ENCODE data around the gene ATXN7.

The ATXN7 gene

DNA sequence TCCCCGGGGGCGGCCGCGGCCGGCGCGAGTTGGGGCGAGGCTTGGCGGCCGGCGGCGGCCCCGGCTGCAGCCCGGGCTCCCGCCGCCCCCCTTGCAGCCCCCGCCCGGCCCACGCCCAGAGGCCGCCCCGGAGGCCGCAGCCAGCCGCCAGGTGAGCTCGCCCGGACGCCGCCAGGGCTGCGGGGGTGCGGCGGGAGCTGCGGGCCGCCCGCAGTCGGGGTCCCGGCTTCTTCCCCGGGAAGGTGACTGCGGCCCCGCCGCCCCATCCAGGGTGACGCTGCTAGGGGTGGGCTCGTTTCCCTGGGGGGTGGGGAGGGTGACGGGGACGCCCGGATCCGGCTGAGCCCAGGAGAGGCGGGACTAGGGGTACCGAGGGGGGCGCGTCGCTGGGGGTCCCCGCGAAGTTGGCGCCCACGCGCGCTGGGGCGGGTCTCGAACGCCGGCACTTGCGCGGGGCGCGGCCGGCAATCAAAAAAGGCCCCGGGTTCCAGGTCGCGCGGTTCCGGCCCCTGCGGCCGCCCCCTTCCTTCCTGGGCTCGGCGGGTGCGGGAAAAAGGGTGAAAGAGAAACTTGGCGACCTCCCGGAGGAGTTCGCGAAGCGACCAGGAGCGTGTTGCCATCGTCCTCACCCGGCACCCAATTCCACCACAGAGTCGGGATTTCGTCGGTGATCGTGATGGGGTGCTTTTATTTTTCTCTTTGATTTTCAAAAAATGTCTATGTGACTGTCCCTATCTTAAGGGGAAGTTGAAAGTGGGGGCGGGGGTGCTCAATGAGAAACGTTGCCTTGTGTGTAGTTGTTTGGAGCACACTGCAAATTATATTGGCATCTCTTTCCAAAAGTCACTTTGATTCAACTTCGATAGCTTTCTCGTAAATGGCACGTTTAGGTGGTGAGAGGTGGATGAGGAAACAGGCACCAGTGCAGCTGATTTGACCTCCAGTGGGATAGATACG lies 619 bp downstream of the ATXN7 start:
- DNase-seq: no peak

DNA sequence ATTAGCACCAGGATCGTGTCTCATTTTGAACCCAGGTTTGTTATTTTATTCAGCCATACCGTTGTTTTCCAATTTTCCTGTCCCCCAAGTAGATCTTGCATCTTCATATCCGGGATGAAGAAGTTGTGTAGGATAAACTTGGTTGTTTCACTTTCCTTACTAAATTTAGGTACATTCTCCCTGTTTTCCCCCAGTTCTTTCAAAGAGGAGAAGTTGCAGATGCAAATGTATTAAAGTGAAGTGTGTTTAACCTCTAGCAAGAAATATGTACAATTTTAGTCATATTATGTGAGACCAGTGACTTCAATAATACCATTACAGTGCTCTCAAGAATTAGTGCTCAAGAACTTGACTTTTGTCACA lies 1.3 kb downstream of the ATXN7 start:
- no peak for DNase-seq

DNA sequence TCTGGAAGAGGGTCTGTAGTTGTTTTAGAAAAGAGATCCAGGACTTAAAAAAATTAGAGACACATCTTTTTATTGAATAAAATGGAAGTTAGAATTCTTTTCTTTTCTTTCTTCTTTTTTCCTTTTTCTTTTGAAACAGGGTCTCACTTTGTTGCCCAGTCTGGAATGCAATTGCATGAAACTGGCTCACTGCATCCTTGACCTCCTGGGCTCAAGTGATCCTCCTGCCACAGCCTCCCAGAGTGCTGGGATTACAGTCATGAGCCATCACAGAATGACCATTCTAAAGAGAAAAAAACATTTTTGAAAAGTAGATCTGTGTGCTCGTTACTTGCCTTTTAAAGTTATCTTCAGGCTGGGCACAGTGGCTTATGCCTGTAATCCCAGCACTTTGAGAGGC lies 3.6 kb downstream of the ATXN7 start:
- DNase-seq: no peak

GRCh38 chr3:63869940-63870614 lies 6.4 kb downstream of the ATXN7 start:
- no peak for DNase-seq

GRCh38 chr3:63870615-63871005 lies 6.9 kb downstream of the ATXN7 start:
- no peak for DNase-seq

DNA sequence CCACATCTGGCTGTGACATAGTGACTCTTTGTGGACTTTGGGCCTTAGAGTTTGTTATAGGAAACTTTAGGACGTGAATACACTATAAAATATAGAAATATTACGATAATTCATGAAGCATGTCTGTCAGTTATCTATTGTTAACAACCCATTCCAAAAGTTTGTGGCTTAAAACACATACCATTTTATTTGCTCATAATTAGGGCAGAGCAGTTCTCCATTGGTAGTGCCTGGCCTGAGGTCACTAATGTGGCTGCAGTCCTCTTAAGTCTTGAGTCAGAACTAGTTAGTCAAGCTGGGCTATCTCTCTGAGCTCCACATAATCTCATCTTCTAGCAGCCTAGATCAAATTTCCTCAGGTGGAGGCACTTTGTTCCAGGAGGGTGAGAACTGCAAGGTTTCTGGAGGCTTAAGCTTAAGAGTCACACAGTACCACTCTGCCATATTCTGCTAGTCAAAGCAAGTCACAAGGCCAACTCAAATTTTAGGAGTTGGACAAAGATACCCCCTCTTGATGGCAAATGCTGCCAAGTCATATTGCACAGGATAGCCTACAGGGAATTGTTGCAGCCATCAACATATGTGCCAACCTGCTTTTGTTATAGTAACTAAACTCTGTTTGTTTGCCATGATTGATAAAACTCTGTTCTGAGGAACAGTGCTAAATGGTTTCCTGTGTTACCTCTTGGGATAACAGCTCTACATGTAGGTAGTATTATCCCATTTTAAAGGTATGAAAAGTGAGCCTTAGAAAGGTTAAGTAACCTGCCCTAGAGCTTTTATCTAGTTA lies 8.7 kb downstream of the ATXN7 start:
- no peak for DNase-seq

- no peak for DNase-seq
These were observed 11.1 kb downstream of the ATXN7 start for GRCh38 chr3:63874769-63875168.

GRCh38 chr3:63875510-63875909 lies 11.8 kb downstream of the ATXN7 start:
- no peak for DNase-seq

DNA sequence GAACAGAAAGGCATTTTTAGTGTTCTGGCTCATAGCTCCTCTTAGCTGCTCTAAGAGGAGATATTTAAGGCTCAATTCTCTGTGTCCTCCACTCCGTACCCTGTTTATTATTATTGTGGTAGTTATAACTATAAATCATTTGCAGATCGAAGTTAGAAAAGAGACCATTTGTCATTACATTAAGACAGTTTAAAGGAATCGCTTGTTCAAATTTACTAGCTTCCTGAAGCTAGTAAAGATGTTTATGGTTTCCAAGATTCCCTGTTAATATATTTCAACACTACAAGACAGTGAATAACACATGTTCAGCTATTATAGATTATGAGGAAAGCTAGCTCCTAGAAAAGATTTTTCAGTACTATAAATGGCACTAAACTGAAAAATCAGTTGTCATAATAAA lies 12.6 kb downstream of the ATXN7 start:
- no peak for DNase-seq

GRCh38 chr3:63877737-63878393 lies 14.2 kb downstream of the ATXN7 start:
- no peak for DNase-seq

- DNase-seq: no peak
These were observed 14.9 kb downstream of the ATXN7 start for GRCh38 chr3:63878394-63879060.

DNA sequence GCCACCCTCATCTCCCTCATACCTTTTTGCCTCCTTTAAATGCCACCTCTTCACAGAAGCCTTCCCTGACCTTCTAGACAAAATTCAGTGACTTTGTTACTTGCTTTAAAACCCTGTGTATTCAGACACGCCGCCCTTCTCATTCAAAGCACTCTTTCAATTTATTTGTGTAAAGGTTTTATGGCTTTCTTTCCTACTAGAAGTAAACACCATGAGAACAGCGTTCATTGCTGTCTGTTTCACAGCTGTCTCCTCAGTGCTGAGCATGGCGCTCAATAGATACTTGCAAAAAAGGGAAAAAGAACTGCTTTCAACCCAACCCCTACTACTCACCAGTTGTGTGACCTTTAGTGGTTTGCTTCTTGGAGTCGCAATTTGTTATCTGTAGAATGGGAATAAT lies 17.0 kb downstream of the ATXN7 start:
- no peak for DNase-seq

DNA sequence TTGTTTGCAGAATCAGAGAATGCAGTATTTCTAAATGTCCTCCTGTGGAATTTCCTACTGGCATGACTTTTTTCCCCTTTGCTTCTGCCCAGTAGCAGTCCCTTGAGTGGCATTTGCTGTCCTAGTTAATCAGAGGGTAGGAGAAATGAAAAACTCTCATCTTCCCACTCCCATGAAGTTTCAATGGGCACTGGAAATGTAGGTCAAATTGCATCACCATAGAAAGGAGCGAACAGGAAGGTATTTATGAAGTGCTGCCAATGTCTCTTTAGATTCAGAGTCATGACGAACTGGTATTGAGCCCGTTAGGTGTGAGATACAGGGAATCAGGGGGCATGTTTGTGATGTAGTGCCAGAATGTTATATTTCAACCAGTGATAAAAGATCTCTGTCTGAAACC lies 23.2 kb downstream of the ATXN7 start:
- no peak for DNase-seq

DNA sequence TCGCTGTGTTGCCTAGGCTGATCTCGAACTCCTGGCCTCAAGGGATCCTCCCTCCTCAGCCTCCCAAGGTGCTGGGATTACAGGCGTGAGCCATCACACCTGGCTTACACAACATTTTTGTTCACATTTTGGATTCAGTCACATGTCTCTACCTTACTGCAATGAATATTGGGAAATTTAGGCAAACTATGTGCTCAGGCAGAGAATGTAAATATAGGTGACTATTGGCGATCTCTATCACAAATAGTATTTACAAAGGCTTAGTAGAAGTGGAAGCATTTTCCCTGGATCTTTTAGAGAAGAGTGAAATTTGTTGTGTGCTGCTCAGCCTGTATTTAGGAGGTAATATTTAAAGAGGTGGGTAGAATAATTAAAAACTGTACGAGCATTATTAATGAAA lies 27.9 kb downstream of the ATXN7 start:
- DNase-seq: no peak

- no peak for DNase-seq
These were observed 29.2 kb downstream of the ATXN7 start for GRCh38 chr3:63892773-63893352.

DNA sequence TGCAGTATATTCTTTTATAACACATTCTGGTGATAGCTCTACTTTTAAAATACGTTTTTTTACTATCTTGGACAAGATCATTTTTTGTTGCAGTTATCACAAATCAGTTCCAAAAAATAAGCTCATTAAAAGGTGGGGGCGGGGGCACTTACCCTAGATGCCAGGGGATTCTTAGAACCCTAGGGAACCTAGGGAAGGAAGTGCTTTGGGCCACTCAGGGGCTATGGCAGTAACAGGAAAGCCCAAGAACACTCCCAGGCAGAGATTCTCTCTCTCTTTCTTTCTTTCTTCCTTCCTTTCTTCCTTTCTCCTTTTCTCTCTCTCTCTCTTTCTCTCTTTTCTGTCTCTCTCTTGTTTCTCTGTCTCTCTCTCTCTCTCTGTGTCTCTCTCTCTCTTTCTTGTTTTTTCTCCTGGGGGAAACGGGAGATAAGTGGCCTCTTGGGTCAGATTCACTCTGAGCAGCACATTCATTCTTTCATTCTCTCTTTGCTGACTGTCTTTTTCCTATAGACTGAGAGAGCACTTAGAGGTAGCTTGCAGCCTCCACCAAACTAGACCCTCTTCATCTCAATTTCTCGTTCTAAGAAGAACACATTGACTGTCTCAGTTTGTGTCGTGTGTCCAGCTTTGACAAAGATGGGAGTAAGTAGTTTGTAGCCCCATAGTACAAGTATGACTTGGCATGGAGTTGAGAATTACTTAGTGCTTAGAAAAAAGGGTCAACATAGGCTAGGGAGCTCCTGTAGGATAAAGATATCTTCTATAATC lies 31.9 kb downstream of the ATXN7 start:
- DNase-seq: no peak

DNA sequence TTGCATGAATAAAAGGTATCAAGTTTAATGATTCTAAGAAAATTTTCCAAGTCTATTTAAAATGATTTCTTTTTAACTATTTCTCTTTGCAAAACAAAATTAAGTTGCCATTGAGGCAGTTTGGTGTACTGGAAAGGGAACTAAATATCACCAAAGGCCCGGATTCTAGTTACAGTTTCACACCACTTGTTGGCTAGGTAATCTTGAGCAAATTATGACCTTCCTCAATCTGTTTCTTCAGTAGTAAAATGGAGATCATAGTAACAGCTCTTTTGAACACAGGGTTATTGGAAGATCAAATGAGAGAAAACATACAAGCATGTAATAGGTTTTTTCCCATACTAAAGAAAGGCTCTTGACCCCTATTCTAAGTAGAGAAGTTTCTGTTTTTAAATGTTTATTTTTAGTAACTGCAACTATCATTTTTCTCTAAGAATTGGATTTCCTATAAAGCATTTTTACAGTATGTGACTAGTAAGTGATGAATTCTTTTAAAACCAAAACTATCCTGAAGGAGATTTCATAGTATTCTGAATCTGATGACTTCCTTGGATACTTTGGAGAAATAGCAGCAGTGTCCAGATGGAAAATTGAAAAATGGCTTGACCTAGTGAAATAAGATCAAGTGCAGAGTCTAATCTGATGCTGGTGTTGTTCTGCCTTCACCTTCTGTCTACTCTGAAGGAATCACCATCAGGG lies 32.8 kb downstream of the ATXN7 start:
- no peak for DNase-seq

GRCh38 chr3:63900010-63900409 lies 36.3 kb downstream of the ATXN7 start:
- DNase-seq: no peak

- no peak for DNase-seq
These were observed 36.8 kb downstream of the ATXN7 start for GRCh38 chr3:63900459-63900858.
